SIG-M5 (cell line): ENCODE data around the gene SPRY4.
"Not testable (repeated sequence)": the region's sequence is repeated elsewhere in the genome, so short reads cannot be mapped to it uniquely, and the experiment has no call there.

Experiments used
- DNase-seq: peaks from one replicate; lab custom pipeline; 2025; lab: John Stamatoyannopoulos, UW

The SPRY4 gene

GRCh38 chr5:142314606-142315005 lies 10.2 kb downstream of the SPRY4 start:
- no peak for DNase-seq

DNA sequence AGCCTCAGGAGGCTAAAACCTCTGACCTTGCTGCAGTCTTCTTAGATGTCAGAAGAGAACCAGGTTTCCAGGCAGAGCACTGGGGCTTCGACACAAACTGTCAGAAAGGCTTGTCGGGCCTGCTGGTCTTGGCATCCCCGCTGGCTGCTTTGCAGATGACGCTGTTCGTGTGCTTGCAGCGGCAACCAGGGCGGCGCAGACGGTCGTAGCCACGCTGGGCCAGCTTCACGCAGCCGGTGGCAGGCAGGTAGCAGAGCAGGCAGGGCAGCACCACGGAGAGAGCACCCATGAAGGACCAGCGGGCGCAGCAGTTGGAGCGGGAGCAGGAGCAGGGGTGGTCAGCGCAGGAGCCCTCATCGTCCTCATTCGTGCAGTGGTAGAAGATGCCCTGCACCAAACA lies 10.7 kb downstream of the SPRY4 start:
- DNase-seq = no peak

- DNase-seq = no peak
Measured at GRCh38 chr5:142313682-142314081, 11.1 kb downstream of the SPRY4 start.

- DNase-seq = no peak
Measured at GRCh38 chr5:142313275-142313674, 11.5 kb downstream of the SPRY4 start.

- no peak for DNase-seq
Measured at GRCh38 chr5:142312399-142312798, 12.4 kb downstream of the SPRY4 start.

- DNase-seq = no peak
Measured at GRCh38 chr5:142311725-142312124, 13.1 kb downstream of the SPRY4 start.

- DNase-seq = no peak
Measured at GRCh38 chr5:142310803-142311202, 14.0 kb downstream of the SPRY4 start.

GRCh38 chr5:142309747-142310318 lies 15.0 kb downstream of the SPRY4 start:
- DNase-seq = no peak

GRCh38 chr5:142308358-142308757 lies 16.5 kb downstream of the SPRY4 start:
- no peak for DNase-seq

DNA sequence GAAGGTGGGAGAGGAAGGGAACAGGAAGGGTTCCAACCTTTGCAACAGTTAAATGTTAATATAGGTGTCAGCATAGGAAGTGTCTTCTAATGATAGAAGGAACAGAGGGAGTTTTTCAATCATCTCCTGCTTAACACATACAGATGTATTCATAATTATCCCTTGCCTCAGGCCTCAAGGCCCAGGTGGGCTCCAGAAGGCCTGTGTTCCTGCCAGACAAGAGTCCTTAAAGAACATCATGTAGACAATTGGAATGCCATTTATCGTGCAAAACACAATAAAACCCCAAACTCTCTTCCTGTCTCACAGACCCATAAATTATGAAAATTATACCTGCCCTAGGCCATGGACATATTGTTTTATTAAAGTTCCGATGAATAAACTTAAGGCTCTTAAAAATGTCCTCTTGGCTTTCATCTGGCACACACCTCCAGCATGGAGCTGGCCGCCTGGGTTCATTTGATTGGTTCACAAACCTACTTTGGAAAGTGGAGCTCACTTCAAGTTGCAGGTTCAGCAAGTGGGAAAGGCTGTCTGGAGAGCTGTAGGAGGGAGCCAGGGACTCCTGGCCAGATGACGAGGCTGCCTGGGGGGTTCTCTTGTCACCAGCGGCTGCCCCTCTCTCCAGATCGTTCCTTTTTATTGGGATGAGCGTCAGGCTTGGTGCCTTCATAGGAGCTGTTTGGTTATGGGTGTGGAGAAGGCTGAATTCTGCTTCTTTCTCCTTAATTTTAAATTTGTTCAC lies 17.5 kb downstream of the SPRY4 start:
- no peak for DNase-seq

- DNase-seq = no peak
Measured at GRCh38 chr5:142306077-142306502, 18.7 kb downstream of the SPRY4 start.

DNA sequence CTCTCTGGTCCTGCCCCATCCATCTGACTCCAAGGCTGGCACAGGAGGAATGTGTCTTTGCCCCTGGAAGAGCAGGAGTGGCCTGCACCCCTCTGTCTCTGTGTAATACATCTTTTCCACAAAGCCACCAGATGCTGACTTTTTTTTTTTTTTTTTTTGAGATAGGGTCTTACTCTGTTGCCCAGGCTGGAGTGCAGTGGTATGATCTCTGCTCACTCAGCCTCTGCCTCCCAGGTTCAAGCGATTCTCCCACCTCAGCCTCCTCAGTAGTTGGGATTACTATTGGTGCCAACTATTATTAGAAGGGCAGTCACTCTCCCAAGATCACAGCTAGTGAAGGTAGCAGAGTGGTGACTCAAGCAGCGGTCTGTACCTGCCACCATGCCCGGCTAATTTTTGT lies 19.6 kb downstream of the SPRY4 start:
- DNase-seq = no peak

DNA sequence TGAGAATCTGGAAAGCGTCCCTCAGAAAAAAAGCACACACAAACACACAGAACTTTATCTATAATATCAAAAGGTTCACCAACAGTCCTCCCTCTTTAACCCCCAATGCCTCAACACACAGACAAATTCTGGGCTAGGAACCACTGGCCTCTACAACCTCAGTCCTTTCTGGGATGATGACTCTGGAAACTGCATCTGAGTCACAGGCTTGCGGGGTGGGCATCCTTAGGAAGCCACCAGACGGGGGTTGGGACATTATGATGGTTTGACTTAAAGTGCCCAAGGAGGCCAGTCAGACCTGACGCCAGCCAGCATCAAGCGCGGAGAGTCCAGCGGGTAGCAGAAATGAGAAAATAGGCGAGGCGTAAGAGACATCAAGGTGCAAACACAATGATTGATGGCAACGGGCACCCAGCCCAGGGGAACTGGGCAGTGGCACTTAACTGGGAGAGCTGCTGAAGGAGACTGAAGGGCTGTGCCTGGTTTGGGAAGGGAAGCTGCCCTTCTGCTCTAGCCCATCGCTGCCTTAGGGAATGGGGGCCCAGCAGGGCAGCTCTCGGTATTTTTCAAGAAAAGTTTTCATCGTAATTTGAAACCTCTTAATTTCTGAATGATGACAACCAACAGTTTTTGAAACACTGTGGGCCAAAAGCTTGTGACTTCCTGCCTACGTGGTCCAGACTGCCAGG lies 20.7 kb downstream of the SPRY4 start:
- DNase-seq = no peak

DNA sequence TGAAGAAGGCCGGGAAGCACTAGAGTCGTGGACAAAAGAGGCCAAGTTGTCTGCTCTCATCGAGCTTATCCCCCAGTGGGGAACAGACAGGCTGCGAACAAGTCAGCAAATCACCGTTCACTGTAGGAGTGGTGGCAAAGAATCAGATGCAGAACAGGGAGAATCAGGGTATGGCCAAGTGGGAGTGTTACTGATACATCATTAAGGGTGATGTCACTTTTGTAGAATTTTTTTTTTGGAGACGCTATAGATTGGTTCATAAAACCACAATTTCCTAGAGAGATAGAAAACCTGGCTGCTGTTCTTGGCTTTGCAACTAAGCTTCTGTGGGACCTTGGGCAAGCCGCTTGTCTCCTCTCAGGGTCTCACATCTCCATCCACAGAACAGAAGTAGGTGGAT lies 21.3 kb downstream of the SPRY4 start:
- no peak for DNase-seq

GRCh38 chr5:142301540-142301939 lies 23.3 kb downstream of the SPRY4 start:
- no peak for DNase-seq

DNA sequence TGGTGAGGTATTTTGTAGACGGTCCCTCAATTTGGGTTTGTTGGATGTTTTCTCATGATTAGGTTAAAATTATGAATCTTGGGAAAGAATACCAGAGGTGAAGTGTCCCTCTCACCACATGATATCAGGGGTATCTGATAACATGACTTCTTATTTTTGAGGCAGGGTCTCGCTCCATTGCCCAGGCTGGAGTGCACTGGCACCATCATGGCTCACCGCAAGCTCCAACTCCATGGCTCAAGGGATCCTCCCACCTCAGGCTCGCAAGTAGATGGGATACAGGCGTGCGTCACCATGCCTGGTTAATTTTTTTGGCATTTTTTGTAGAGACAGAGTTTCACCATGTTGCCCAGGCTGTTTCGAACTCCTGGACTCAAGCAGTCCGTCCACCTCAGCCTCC lies 24.1 kb downstream of the SPRY4 start:
- DNase-seq = no peak

GRCh38 chr5:142298789-142299188 lies 26.0 kb downstream of the SPRY4 start:
- DNase-seq = no peak

- not testable (repeated sequence) for DNase-seq
Measured at GRCh38 chr5:142297786-142298185, 27.0 kb downstream of the SPRY4 start.

GRCh38 chr5:142296914-142297417 lies 27.9 kb downstream of the SPRY4 start:
- DNase-seq = no peak

DNA sequence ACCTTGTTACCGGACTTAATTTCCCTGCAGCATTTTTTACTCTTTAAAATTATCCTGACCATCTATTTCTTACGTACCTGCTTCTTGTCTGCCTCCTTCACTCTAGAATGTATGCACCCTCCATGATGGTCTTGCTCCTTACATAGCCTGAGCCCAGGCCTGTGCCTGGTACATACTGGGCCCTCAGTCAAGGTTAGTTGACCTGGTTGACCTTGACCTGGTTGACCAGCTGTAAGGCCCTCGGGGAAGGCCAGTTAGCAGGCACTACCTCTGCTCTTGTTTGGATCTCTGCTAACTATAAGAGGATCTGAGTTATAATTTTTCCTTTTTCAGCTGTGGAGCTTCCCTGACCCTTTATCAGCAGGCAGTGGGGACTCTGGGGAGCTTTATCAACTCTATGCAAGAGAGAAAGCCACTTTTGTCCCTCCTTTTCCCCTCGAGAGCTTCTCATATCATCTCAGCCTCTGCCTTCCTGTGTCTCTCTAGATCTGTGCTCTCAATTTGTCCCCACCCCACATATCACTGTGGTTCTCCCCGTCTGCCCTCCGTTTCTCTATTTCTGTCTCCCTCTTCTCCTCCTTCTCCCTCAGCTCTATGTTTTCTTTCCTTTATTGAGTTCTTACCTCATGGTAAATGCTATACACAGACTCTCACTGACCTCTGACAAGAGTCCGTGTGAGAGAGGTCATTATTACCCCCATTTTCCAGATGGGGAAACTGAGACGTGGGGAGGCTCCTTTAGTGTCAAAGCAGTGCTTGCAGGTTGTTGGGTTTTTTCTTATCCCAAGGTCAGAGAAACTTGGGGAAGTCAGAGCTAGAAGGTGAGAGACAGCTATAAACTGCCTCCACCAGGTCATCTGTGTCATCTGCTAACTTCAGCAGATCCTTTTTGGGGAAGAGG lies 28.6 kb downstream of the SPRY4 start:
- no peak for DNase-seq

DNA sequence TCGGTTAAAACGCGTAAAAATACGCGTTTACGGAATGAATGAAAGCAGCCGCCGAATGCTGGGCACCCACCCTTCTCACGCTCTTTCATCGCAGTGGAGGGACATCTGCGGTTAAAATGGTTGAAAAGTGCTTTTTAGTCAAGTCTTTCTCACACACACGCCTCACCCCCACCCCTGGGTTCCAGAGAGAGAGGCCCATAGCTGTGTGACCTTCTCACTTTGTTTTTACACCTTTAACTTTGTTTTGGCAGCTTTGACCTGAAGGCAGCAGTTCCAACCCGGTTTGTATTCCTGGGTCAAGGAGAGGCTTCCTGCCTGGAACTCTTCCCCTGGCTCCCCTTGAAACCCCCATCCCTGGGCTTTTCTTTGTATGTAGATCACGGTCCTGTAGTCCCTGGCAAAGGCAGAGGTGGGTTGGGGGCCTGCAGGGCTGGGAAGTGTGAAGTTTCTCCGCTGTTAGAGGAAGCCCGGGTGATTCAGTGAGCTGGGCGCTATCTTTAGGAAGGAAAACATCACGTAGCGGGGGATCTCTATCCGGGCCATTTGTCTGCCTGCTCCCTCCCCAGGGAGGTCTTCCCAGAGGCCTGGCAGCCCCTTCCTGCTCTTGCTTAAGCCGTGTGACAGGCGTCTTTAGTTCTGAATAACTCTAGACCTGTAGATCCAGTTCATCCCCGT lies 29.6 kb downstream of the SPRY4 start:
- no peak for DNase-seq

DNA sequence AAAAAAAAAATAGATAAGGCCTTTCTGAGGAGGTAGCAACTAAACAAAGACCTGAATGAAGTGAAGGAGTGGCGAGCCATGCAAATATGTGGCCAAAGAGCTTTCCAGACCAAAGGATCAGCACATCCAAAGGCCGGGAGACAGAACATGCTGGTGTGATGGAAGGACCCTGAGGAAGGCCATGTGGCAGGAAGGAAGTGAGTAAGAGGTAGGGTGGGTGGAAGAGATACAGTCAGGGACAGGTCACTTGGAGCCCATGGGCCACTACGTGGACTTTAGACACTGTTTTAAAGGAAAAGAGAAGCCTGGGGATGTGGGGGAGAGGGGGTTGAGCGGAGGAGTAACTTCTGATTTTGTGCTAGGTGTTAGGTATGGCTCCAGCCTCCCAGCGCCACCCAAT lies 31.3 kb downstream of the SPRY4 start:
- DNase-seq = no peak
